ENCODE results near the gene CYP1A1. TPM values are rescaled to one million over a fixed set of nuclear protein-coding genes. Genes with fewer than 3 reads are reported as not detected.

Gene CYP1A1
- total and polyA plus RNA-seq, 9 of the 15 experiments (the other 6 are each of a cell fraction or from before 2014, with no cell fraction given): 0.04 to 0.13 (median 0.05) TPM; not detected in 5

GRCh38 chr15:74758736-74759135 lies 33.4 kb upstream of the CYP1A1 start:
- Histone ChIP-seq H3K9ac (ENCODE audit: insufficient read depth in 1 of 2, low read depth in 2 of 2, low read length in 2 of 2) (no peak overlapping the region), H3K27ac (ENCODE audit: extremely low read depth, low read depth, low read length) (no peak overlapping the region), H3K4me1 (replicated peaks in 1 of 2; ENCODE audit: control insufficient read depth in 2 of 2, insufficient read depth in 2 of 2, low read length in 2 of 2) (peaks cover 0 to 9% of the 10 kb centered on the region in 2 experiments; a peak in 2 of 5 replicates), H3K27me3 (ENCODE audit: control insufficient read depth in 2 of 2, insufficient read depth in 2 of 2, low read length in 2 of 2) (peaks cover 25 to 68% of the 10 kb centered on the region in 2 experiments; a peak in 4 of 5 replicates), H3K9me3 (replicated peaks; ENCODE audit: control insufficient read depth, insufficient read depth, low read depth, low read length) (no peaks in the 10 kb centered on the region), H3K9me1 (ENCODE audit: control insufficient read depth, insufficient read depth, low read length) (no peaks in the 10 kb centered on the region), H2AFZ (ENCODE audit: low read depth, low read length) (no peak overlapping the region), H3K79me2 (ENCODE audit: control insufficient read depth, insufficient read depth, low read length) (no peaks in the 10 kb centered on the region), H3K4me2 (ENCODE audit: insufficient read depth, low read length) (no peak overlapping the region), H4K20me1 (replicated peaks; ENCODE audit: control insufficient read depth, insufficient read depth, low read length) (peaks cover 6% of the 10 kb centered on the region; the same call in 1 of the 2 replicates), H3K4me3 (no peak overlapping the region), H3K36me3 (ENCODE audit: control insufficient read depth, insufficient read depth, low read length) (no peaks in the 10 kb centered on the region)
- FAIRE-seq (no peak), DNase-seq (ENCODE audit: extremely low read depth in 1 of 4, low spot score in 3 of 4) (no peak), ATAC-seq (no peak)
- in situ Hi-C loops (cut with MboI): no loop called here
- ChIA-PET CTCF (ENCODE audit: low intra/inter-chr PET ratio) (no interaction called here), POLR2A (interaction anchor here (0.6 to 1.1 kb wide), 3 partner anchors 9 to 294 kb away, joined by 3 to 4 read pairs (median 3); no protein-coding TSS in a partner anchor)
- intact Hi-C loops (cut with micrococcal nuclease): no loop called here
- WGBS (ENCODE audit: insufficient coverage, low coverage, missing lambda C conversion rate): 6% methylated on average over 8 of the region's 8 CpGs
- no TSS peak for BruUV-seq (replicated peaks)
- TF ChIP-seq TGIF2 (CRISPR knock-in tag; IDR thresholded peaks at IDR 0.05) (no peak), MCM7 (IDR thresholded peaks at IDR 0.05) (no peak), FOXP4 (CRISPR knock-in tag; IDR thresholded peaks at IDR 0.05; ENCODE audit: borderline replicate concordance) (no peak), BRF2 (IDR thresholded peaks at IDR 0.05; ENCODE audit: borderline replicate concordance, insufficient read depth, insufficient read length) (no peak), ZNF77 (CRISPR knock-in tag; IDR thresholded peaks at IDR 0.05) (no peak), MYBL2 (IDR thresholded peaks at IDR 0.05; ENCODE audit: low read depth) (no peak), MYBL2 (CRISPR knock-in tag; IDR thresholded peaks at IDR 0.05; ENCODE audit: borderline replicate concordance) (no peak), NCOA2 (IDR thresholded peaks at IDR 0.05; ENCODE audit: partially characterized antibody in 2 of 2) (no peak), STAG1 (CRISPR knock-in tag; IDR thresholded peaks at IDR 0.05; ENCODE audit: borderline replicate concordance) (no peak), HNRNPH1 (optimal IDR thresholded peaks at IDR 0.05; ENCODE audit: low read depth, low read length) (no peak), ZNF239 (CRISPR knock-in tag; IDR thresholded peaks at IDR 0.05) (no peak), ZNF764 (CRISPR knock-in tag; IDR thresholded peaks at IDR 0.05; ENCODE audit: low read depth) (no peak)
- TF ChIP-seq, protein P1, sequence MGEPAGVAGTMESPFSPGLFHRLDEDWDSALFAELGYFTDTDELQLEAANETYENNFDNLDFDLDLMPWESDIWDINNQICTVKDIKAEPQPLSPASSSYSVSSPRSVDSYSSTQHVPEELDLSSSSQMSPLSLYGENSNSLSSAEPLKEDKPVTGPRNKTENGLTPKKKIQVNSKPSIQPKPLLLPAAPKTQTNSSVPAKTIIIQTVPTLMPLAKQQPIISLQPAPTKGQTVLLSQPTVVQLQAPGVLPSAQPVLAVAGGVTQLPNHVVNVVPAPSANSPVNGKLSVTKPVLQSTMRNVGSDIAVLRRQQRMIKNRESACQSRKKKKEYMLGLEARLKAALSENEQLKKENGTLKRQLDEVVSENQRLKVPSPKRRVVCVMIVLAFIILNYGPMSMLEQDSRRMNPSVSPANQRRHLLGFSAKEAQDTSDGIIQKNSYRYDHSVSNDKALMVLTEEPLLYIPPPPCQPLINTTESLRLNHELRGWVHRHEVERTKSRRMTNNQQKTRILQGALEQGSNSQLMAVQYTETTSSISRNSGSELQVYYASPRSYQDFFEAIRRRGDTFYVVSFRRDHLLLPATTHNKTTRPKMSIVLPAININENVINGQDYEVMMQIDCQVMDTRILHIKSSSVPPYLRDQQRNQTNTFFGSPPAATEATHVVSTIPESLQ (CRISPR knock-in tag; IDR thresholded peaks at IDR 0.05): no peak
